OCI-LY7 (cell line): Measurements from ENCODE around the gene WDFY4.

Experiments used
- CTCF ChIP-seq: fragments of 200-600 bp; sonication (generic); conservative IDR thresholded peaks from 2 replicates; pipeline ENCODE4 v1.5.1; 2014; ENCODE audit warnings: mild to moderate bottlenecking, antibody characterized with exemption, low read length, moderate library complexity, mixed read lengths
- EZH2phosphoT487 ChIP-seq: fragments of 200-600 bp; sonication (generic); IDR thresholded peaks from 2 replicates; pipeline ENCODE4 v1.6.1; 2018; ENCODE audit warnings: low read depth, borderline replicate concordance, mild to moderate bottlenecking, mixed run types, antibody characterized with exemption, low read length, moderate library complexity, mixed read lengths

DNA sequence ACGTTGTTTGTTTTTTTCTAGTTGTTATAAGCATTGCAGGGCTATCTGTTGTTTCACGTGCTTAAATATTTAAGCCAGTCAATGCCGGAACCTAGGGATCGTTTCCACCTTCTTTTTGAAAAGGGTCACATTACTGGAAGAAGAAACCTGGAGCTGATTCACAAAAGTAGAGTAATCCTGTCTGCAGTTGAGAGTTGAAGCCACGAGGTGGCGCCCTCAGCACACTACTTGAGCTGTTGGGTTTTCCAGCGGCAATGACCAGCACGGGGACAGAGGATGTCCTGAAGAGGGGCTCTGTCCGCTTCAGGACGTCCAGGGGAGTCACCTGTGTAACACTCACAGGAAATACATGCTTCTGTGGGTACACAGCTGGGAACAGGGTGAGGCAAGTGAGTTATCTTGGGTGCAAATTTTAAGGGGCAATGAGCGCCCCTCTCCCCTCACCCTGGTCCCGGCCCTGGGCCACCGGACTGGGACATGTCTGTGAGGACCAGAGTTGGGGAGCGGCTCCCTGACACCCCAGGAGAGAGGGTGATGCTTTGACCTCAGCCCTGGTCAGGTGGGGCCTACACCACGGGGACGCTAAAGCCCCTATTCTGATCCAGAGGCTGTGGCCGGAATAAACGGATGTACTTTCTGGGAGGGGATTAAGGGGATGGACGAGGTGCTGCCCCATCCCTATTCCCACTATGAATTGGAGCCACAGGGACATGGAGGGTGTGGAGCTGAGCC, 26.3 kb upstream of the WDFY4 start:
- TF ChIP-seq CTCF = peak; percentile 99
- no peak for TF ChIP-seq EZH2phosphoT487
